GM13976 (cell line): ENCODE data around the gene MPC1.

Experiments used
- DNase-seq: peaks from one replicate; pipeline ENCODE4 v3.0.0; 2012; ENCODE audit warnings: low spot score
- CTCF ChIP-seq: IDR thresholded peaks from 2 replicates; pipeline ENCODE4 v1.5.1; 2012; ENCODE audit warnings: borderline replicate concordance, mild to moderate bottlenecking; ENCODE audit not compliant: insufficient read depth; ENCODE audit errors: extremely low read depth, missing control alignments, control extremely low read depth
- in situ Hi-C: fragments of 300-500 bp; cut with MboI; formaldehyde crosslinking; loops from one replicate; pipeline ENCODE4 v1.12.0; 2022; ENCODE audit warnings: low sequenced_read_pairs, mixed read lengths, inconsistent platforms; ENCODE audit not compliant: unreplicated experiment

The MPC1 gene

DNA sequence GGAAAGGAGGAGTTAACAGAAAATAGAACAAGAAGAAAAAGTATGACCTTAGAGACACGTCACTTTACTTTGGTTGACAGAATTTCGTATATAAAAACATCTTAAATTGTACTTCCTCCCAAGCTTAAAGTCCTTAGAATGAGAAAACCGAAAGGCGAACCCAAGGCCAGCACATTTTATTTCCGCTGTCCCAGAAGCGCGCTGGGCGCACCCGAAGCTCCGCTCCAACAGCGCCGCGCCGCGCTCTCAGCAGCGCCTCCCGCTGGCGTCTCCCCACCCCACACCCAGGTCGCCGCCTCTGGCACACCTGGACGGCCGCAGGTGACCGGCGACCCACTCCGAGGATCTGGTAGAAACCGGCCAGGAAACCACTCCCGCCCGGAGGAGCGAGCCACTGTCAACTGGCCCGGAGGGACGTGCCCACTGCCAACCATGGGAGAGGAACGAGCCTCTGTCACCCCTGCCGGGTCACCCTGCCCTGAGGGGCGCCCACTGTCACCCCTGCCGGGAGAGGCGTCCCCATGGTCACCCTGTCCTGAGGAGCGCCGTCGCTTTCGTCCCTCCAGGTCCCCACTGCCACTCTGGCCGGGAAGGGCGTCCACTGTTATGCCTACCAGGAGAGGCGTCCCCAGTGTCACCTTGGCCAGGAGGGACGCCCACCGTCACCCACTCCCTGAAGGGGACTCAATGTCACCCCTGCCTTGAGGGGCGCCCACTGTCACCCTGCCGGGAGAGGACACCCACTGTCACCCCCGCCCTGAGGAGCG lies 824 bp downstream of the MPC1 start:
- DNase-seq = peak; percentile 82
- TF ChIP-seq CTCF = peak; percentile 96
- in situ Hi-C loops = loop anchor here (10.0 kb wide), 1 partner anchor 107 kb away; no protein-coding TSS in a partner anchor

GRCh38 chr6:166381381-166381732 lies 1.4 kb downstream of the MPC1 start:
- DNase-seq = no peak
- in situ Hi-C loops = loop anchor here (10.0 kb wide), 1 partner anchor 107 kb away; no protein-coding TSS in a partner anchor
- TF ChIP-seq CTCF = no peak

DNA sequence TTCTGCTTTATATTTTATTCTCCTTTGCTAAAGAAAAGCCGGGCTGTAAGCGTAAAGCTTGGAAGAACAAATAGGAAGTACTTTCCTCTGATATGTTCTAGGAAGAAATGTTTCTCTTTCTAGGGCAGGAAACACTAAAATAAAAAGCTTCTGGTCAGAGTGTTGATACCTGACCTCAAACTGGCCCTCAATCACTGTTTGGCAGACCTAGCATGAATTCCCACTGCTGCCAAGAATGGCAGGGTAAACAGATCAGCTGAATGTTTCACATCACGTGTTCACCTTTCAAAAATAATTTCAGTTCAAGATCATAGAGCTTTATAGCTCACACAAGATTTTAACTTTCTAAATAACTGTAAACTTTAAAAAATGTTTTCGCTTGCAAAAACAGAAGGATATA lies 2.9 kb downstream of the MPC1 start:
- DNase-seq = no peak
- TF ChIP-seq CTCF = no peak
- in situ Hi-C loops = loop anchor here (10.0 kb wide), 1 partner anchor 105 kb away; no protein-coding TSS in a partner anchor

GRCh38 chr6:166379103-166379586 lies 3.6 kb downstream of the MPC1 start:
- in situ Hi-C loops = no loop called here
- TF ChIP-seq CTCF = no peak
- DNase-seq = no peak

DNA sequence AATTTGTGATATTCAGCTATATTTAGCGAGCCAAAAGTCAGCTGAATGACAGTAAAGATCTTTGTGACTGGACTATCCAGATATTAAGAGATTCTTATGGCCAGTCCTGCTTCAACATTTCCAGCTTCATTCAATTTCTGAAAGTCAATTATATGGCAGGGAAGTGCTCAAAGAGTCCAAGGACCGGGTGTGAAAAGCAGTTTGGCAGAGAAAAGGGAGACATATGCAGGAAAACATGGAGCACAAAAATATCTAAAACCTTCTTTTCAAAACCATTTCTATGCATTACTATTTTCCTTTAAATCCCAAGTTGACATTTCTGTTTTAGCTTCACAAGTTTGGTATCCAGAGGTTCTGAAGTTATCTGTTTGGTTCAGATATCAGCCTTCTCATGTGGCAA lies 5.0 kb downstream of the MPC1 start:
- no peak for TF ChIP-seq CTCF
- DNase-seq = no peak
- in situ Hi-C loops = no loop called here

GRCh38 chr6:166375013-166375412 lies 7.7 kb downstream of the MPC1 start:
- in situ Hi-C loops = no loop called here
- no peak for DNase-seq
- no peak for TF ChIP-seq CTCF
